HG02973 (cell line): ENCODE data around the gene GADD45B.
"Not testable (repeated sequence)": the region's sequence is repeated elsewhere in the genome, so short reads cannot be mapped to it uniquely, and the experiment has no call there.

Experiments
- ATAC-seq: cut with Tn5 transposase; IDR thresholded peaks from one replicate; pipeline ENCODE4 v1.9.1; 2021; ENCODE audit warnings: moderate library complexity; ENCODE audit not compliant: unreplicated experiment

GADD45B gene

DNA sequence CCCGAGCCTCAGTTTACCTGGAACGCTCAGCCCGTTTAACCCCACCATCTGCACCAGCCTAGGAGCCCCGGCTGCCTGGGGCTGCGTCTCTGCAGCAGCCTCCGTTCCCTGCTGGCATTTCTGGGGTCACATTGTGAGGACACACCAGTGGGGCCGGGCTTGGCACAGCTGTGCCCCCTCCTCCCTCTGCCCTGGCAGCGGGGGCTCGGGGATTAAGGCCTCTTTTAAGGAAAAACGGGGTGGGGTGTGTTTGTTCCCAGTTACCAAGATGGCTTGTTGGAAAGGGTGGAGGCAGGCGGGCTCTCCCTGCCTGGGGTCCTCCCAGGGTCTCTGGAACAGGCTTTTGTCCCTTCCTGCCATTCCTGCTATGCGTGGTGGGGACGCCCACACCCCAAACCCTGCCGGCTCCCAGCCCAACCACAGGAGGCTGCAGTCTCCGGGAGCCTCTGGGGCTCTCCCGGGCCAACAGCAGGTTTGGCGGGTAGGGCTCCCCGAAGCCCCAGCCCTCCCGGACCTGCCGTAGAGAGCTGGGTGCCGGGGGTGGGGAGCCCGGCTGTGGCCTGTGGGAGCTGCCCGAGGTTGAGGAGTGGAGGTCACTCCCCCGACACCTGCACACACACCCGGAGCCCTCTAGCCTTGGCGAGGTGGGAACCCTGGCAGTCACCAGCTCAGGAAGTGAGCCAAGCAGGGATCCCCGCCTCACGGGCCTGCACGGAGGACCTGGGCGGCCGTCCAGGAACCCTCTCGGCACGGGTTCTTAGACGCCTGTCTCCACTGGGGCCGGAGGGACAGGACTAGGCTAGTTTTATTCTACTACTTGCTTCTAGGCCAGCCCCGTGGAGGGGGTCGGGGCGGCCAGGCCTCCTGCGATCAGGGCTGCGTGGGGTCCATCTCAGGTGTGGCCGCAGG lies 36.9 kb downstream of the GADD45B start:
- ATAC-seq: no peak

DNA sequence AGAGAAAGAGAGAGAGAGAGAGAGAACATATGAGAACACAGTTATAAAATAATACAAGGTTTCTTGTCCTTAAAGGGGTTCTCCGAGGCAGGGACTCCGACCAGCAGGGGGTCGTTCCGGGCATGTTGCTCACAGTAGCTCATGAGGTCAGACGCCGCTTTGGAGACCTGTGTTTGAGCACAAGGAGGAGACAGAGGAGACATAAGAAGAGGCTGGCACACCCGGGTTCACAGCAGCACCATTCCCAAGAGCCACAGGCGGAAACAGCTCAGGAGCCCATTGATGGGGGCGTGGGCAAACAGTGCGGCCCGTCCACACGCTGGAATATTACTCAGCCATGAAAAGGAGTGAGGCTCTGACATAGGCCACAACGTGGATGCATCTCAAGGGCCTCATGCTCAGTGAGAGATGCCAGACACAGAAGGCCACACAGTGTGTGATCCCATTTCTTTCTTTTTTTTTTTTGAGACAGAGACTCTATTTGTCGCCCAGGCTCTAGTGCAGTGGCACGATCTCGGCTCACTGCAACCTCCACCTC lies 39.1 kb downstream of the GADD45B start:
- no peak for ATAC-seq

DNA sequence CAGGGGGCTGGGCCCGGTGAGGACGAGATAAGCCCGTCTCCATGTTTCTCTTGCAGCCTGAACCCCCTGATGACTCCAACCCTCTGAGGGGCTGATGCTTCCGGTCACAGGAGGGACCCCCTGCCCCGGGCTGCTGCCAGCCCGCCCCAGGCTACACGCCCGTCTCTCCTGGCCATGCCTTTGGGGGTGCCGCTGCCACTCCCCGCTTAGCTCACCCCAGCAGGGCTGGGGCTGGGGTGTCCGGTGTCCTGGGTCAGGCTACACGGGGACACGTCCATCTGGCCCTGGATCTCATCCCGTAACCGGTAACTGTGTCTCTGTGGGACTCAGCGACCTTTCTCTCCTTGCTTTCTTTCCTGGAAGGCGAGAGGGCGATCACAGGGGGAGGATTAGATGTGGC lies 40.8 kb downstream of the GADD45B start:
- ATAC-seq: no peak

DNA sequence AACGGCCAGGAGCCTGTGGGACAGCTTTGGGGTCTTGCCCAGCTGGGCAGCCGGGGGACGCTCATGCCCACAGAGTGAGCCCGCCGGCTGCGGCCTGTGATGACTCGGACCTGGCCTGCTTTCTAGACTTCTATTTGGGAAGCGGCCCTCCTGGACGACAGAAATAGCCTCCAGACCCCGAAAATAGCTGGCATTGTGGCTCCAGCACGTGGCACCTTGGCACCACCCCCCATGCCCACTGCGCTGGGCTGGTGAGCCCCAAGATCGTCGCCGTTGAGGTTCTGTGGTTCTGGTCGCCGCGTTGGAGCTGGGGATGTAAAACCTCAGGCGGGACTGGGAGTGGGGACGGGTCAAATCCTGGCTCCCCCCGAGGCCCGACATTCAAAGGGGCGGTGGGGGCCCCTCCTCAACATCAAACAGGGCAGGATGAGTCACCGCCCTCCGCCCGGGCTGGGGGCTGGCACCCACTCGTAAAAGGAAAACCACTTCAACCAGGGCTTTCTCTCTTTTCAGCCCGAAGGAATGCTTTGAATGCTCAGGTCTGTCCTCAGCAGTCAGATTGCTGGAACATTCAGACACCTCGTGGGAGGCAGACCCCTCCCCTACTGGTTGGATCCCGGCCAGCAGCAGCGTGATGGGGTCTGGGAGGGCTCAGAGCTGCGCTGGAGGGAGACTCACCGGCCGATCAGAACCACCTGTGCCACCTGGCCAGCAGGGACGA lies 42.1 kb downstream of the GADD45B start:
- ATAC-seq: no peak

DNA sequence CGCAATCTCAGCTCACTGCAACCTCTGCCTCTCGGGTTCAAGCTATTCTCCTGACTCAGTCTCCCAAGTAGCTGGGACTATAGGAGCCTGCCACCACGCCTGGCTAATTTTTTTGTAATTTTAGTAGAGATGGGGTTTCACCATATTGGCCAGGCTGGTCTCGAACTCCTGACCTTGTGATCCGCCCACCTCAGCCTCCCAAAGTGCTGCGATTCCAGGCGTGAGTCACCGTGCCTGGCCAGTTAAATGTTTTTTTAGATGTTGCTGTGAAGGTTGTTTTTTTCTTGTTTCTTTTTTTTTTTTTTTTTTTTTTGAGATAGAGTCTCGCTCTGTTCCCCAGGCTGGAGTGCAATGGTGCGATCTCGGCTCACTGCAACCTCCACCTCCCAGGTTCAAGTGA lies 42.9 kb downstream of the GADD45B start:
- ATAC-seq: not testable (repeated sequence)

DNA sequence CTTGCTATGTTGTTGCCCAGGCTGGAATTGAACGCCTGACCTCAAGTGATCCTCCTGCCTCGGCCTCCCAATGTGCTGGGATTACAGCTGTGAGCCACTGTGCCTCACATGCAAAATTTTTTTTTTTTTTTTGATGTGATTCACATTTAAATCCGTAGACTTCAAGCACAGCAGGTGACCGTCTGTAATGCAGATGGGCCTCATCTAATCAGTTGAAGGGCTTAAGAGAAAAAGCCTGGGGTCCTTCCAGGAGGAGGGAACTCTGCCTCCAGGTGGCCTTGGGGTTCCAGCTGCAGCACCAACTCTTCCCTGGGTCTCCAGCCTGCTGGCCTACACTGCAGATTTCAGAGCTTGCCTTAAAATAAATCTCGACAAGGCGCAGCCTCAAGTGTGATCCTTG lies 43.6 kb downstream of the GADD45B start:
- ATAC-seq: no peak

DNA sequence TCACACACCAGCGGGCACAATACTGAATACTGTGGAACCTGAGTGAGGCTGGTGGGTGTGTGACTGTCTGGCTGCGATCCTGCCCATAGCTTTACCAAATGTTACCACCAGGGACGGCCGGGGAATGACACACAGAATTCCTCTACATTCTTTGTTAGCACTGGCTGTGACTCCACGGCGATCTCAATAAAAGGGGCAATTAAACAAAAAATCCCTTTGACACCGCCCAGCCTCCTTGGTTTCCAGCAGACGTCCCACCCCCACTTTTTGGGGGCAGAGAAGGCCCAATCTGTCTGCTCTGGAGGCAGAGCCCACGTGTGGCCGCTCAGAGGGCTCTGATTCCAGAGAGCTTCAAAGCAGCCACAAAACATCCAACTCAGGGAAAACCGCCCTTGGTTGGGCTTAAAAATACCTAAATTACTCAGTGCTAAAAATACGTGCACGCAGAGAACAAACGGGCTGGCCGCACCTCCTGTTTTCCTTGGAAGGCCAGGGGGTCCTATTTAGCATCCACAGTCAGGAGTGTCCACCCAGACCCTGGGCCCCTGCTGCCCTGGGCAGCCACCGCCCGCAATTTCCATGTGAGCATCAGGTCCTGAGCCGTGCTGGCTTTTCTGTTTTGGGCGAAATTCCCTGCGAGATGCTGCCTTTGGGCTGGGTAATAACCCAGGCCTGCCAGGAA lies 47.8 kb downstream of the GADD45B start:
- ATAC-seq: no peak

DNA sequence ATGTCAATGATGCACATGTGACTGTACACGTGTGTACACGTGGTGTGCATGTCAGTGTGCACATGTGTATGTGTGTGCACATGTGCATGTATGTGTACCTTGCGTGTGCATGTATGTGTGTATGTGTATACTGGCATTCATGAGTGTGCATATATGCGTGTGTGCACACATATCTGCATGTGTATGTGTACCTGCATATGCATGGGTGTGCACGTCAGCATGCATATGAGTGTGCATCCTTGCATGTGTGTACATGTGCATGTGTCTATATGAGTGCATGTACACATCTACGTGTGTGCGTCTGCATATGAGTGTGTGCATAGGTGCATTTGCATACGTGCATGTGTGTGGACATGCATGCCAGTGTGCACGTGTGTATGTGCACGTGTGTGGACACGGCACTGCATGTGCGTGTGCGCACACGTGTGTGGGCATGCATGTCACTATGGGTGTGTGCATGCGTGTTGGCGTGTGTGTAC lies 48.5 kb downstream of the GADD45B start:
- ATAC-seq: no peak

DNA sequence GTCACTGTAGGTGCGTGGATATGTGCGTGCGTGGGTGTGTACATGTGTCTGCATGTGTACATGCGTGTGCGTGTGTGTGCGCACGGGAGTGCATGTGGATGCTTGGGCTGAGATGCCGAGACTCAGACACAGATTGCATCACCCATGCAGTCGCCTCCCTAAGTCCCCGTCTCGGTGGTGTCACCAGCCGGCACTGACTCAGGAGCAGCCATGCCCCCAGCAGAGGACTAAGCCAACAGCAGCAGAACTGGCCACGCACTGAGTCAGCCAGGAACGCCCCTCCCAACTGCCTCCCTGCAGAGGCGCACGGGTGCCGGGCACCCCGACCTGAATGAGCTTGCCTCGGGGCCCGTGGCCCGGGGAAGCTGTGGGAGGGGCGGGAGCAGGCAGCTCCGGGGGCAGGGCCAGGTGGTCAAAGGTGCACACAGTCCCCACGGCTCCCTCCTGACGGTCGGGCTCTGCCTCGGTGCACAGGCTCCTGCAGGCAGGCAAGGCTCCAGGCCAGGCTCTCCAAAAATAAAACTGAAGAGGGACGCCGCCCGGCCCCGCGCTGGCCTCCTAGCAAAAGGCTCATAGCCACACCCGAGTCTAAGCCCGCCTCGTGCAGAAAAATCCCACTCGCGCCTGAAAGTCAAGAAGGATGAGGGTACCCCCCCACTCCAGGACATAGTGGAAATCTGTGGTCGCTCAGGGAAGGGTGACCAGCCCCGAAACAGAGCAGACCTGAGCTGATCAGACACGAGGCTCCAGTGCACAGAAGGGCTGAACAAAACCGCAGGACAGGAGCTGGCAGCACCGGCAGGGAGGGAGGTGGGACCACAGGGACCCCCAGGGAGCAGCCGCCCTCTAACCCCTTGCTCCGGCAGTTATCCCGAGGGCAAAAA lies 49.2 kb downstream of the GADD45B start:
- ATAC-seq: no peak

DNA sequence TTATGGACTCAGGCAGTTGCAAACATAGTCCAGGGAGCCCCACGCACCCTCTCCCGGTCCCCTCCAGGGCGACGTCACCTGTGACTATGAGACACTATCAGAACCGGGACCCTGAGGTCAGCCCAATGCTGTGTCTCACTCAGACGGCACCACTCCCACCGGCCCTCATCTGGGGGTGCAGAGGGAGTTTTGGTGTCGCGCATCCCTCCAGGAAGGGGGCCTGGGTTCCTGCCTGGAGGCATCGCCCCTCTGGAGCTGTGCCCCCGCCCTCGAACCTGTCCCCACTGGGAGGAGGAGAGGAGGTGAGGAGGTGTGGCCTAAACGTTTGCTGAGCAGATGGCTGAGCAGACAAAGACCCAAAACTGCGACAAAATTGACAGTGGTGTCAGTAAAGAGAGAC lies 51.2 kb downstream of the GADD45B start:
- ATAC-seq: no peak

DNA sequence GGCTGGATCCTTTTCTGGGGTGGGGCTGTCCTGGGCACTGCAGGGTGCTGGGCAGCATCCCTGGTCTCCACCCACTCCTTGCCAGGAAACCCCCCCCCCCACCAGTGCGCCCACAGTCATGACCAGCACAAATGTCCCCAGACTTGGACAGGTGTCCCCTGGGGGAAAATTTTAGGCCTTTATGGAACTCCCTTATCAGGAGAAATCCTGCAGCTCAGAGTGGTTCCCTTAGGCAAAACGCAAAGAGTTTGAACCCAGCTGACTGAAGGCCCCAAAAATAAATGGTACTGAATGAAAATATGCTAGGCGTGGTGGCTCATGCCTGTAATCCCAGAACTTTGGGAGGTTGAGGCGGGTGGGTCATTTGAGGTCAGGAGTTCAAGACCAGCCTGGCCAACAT lies 51.8 kb downstream of the GADD45B start:
- no peak for ATAC-seq
